ENCODE data around the gene SMAP1.
A peak's percentile ranks its signal among the peaks of the same experiment; 100 is the strongest.

The SMAP1 gene

GRCh38 chr6:70844301-70844700 is 176.6 kb downstream of the SMAP1 start:
- DNase-seq, result no peak

- no peak for DNase-seq
Observed at GRCh38 chr6:70846207-70846835, 178.6 kb downstream of the SMAP1 start.

- peak; percentile 8 for DNase-seq
Observed at GRCh38 chr6:70847106-70848084, 179.7 kb downstream of the SMAP1 start.

- no peak for DNase-seq
Observed at GRCh38 chr6:70849348-70850069, 181.8 kb downstream of the SMAP1 start.

- DNase-seq, result no peak
Observed at GRCh38 chr6:70852667-70853246, 185.1 kb downstream of the SMAP1 start.

- no peak for DNase-seq
Observed at GRCh38 chr6:70857387-70858077, 189.8 kb downstream of the SMAP1 start.

GRCh38 chr6:70860045-70860444 is 192.4 kb downstream of the SMAP1 start:
- DNase-seq, result no peak

- no peak for DNase-seq
Observed at GRCh38 chr6:70860920-70861319, 193.2 kb downstream of the SMAP1 start.

- DNase-seq, result peak; percentile 27
Observed at GRCh38 chr6:70863343-70863742, 195.7 kb downstream of the SMAP1 start.

GRCh38 chr6:70864401-70864800 is 196.7 kb downstream of the SMAP1 start:
- DNase-seq, result peak; percentile 12

GRCh38 chr6:70872469-70872868 is 204.8 kb downstream of the SMAP1 start:
- DNase-seq, result no peak

- no peak for DNase-seq
Observed at GRCh38 chr6:70874181-70874913, 206.7 kb downstream of the SMAP1 start.

- no peak for DNase-seq
Observed at GRCh38 chr6:70879496-70879895, 211.8 kb downstream of the SMAP1 start.

GRCh38 chr6:70884074-70884983 is 216.6 kb downstream of the SMAP1 start:
- peak; percentile 81 for DNase-seq

- no peak for DNase-seq
Observed at GRCh38 chr6:70886071-70886470, 218.4 kb downstream of the SMAP1 start.

GRCh38 chr6:70886661-70887060 is 219.0 kb downstream of the SMAP1 start:
- DNase-seq, result no peak

- DNase-seq, result no peak
Observed at GRCh38 chr6:70889270-70889669, 221.6 kb downstream of the SMAP1 start.

- DNase-seq, result no peak
Observed at GRCh38 chr6:70894001-70894400, 226.3 kb downstream of the SMAP1 start.

- no peak for DNase-seq
Observed at GRCh38 chr6:70900047-70900446, 232.4 kb downstream of the SMAP1 start.

- DNase-seq, result peak; percentile 10
Observed at GRCh38 chr6:70901324-70901723, 233.6 kb downstream of the SMAP1 start.
